Natural killer cell (primary cell): ENCODE measurements around the gene DHRS4L2. TPM values are rescaled to one million over a fixed set of nuclear protein-coding genes. Genes with fewer than 3 reads are reported as not detected.
"Not testable (repeated sequence)": the region's sequence is repeated elsewhere in the genome, so short reads cannot be mapped to it uniquely, and the experiment has no call there.

Experiments used
- ATAC-seq, 3 donors: fragments of 150-1000 bp in 2 of 3; fragments of 200-7000 bp in 1 of 3; cut with Tn5 transposase; 1 replicate in 1 of 3; 2 replicates in 2 of 3; pipeline ENCODE4 v1.10.0; 2021; ENCODE audit warnings: mild to moderate bottlenecking in 2 of 3, moderate library complexity in 2 of 3
- DNase-seq, 2 donors: peaks; one replicate each; pipeline versions ENCODE4 v3.0.0 to v3.0.0-alpha.2; 2013 to 2021; ENCODE audit warnings: mixed read lengths in 1 of 2
- H3K27ac ChIP-seq: one replicate; pipeline ENCODE4 v1.5.1; 2013; ENCODE audit warnings: mild to moderate bottlenecking, low read length
- H3K27me3 ChIP-seq: one replicate; pipeline ENCODE4 v1.6.1; 2013; ENCODE audit warnings: low read length; ENCODE audit not compliant: control insufficient read depth, insufficient read depth
- H3K36me3 ChIP-seq: one replicate; pipeline ENCODE4 v1.6.1; 2013; ENCODE audit warnings: low read length; ENCODE audit not compliant: control insufficient read depth, insufficient read depth
- H3K4me1 ChIP-seq: one replicate; pipeline ENCODE4 v1.6.1; 2013; ENCODE audit warnings: low read length; ENCODE audit not compliant: control insufficient read depth, insufficient read depth
- H3K4me3 ChIP-seq: one replicate; pipeline ENCODE4 v1.5.1; 2013; ENCODE audit warnings: low read length
- H3K9me3 ChIP-seq: one replicate; pipeline ENCODE4 v1.6.1; 2013; ENCODE audit warnings: low read length; ENCODE audit not compliant: control insufficient read depth, insufficient read depth
- H3K27ac Mint-ChIP-seq, 2 donors: one replicate each; pipeline ENCODE4 v1.8.0; 2022; ENCODE audit warnings: mild to moderate bottlenecking in 2 of 2, mixed read lengths in 2 of 2, moderate library complexity in 1 of 2
- H3K27me3 Mint-ChIP-seq, 2 donors: one replicate each; pipeline ENCODE4 v1.8.0; 2022; ENCODE audit warnings: low read depth in 2 of 2, mixed read lengths in 2 of 2
- H3K36me3 Mint-ChIP-seq: one replicate; pipeline ENCODE4 v1.8.0; 2022; ENCODE audit warnings: mixed read lengths
- H3K4me1 Mint-ChIP-seq, 2 donors: one replicate each; pipeline ENCODE4 v1.8.0; 2022; ENCODE audit warnings: mixed read lengths in 2 of 2
- H3K4me3 Mint-ChIP-seq: one replicate; pipeline ENCODE4 v1.8.0; 2022; ENCODE audit warnings: mild to moderate bottlenecking, moderate library complexity, mixed read lengths
- H3K9me3 Mint-ChIP-seq, 2 donors: one replicate each; pipeline ENCODE4 v1.8.0; 2022; ENCODE audit warnings: mixed read lengths in 2 of 2
- CTCF ChIP-seq: fragments of 200-600 bp; IDR thresholded peaks from one replicate; pipeline ENCODE4 v1.8.0; 2022; ENCODE audit warnings: antibody characterized with exemption
- WGBS: methylation state at CpG from one replicate; pipeline ENCODE4 v1.1.7; 2013; ENCODE audit warnings: missing lambda C conversion rate; ENCODE audit not compliant: insufficient coverage; 5-methylcytosine and 5-hydroxymethylcytosine counted together
- intact Hi-C: fragments of 100-400 bp; cut with micrococcal nuclease; formaldehyde crosslinking; loops from one replicate; pipeline ENCODE4 v1.14.2; 2022
- total RNA-seq, 4 donors: library from RNA; stranded (reverse); fragments of 120-200 nt in 1 of 4; gene quantifications; one replicate each; pipeline versions ENCODE4 v1.2.3 to v1.2.4, GENCODE V29; 2013 to 2022

Gene DHRS4L2
- 10 to 100 TPM in 1 of 3 donors, 1 to 10 TPM in 2; 8.6 to 12.4 (median 9.7) TPM for total RNA-seq
- total RNA-seq (2013), result 17.6 TPM

- H3K27ac Mint-ChIP-seq, result peak within 1 kb of the TSS; percentile 80 to 86
- H3K27ac ChIP-seq, result peak within 1 kb of the TSS; percentile 37
Observed at GRCh38 chr14:23988607-23989363, at the start of gene DHRS4L2. DHRS4L2 (plus strand) TSS chr14:23988929; CDS start chr14:23988948, 19 bp downstream.

GRCh38 chr14:23939607-23940326, 49.0 kb upstream of the DHRS4L2 start:
- Mint-ChIP-seq H3K36me3 (no peaks in the 10 kb centered on the region), H3K4me1 (peaks cover 8 to 12% of the 10 kb centered on the region in 2 donors), H3K9me3 (no peaks in the 10 kb centered on the region), H3K27me3 (no peaks in the 10 kb centered on the region), H3K27ac (no peak overlapping the region), H3K4me3 (no peak overlapping the region)
- peaks cover 7% of the 10 kb centered on the region for H3K36me3 ChIP-seq
- H3K4me3 ChIP-seq, result no peak overlapping the region
- TF ChIP-seq CTCF, result no peak
- DNase-seq (no peak), ATAC-seq (no peak)
- 69% methylated on average over 2 of the region's 3 CpGs for WGBS
- H3K9me3 ChIP-seq, result no peaks in the 10 kb centered on the region
- no peaks in the 10 kb centered on the region for H3K27me3 ChIP-seq
- no peak overlapping the region for H3K27ac ChIP-seq
- H3K4me1 ChIP-seq, result no peaks in the 10 kb centered on the region
- intact Hi-C loops, result no loop called here

More at GRCh38 chr14:23988607-23989363, at the start of gene DHRS4L2:
- H3K27me3 ChIP-seq, H3K9me3 ChIP-seq, H3K9me3 Mint-ChIP-seq, H3K36me3 ChIP-seq, H3K27me3 Mint-ChIP-seq, H3K36me3 Mint-ChIP-seq, intact Hi-C loops: not testable (repeated sequence)
- H3K4me3 Mint-ChIP-seq, result peak within 1 kb of the TSS; percentile 88
- Histone ChIP-seq H3K4me3 (peak within 1 kb of the TSS; percentile 47), H3K4me1 (peaks cover 21% of the 10 kb centered on the region)
- peaks cover 15 to 19% of the 10 kb centered on the region in 2 donors for H3K4me1 Mint-ChIP-seq
- DNase-seq (peak; percentile 60 to 78), ATAC-seq (peak; percentile 90 to 96 (median 94))
- 5% methylated on average over 40 of the region's 40 CpGs for WGBS

- no peak overlapping the region for H3K27ac ChIP-seq
- H3K27me3 Mint-ChIP-seq, result no peaks in the 10 kb centered on the region
- no peak overlapping the region for H3K4me3 ChIP-seq
- no peak overlapping the region for H3K27ac Mint-ChIP-seq
- no peak for TF ChIP-seq CTCF
- no peaks in the 10 kb centered on the region for H3K9me3 ChIP-seq
- no peak for DNase-seq
- H3K4me1 Mint-ChIP-seq, result peaks cover 9 to 17% of the 10 kb centered on the region in 2 donors
- H3K4me1 ChIP-seq, result no peaks in the 10 kb centered on the region
- H3K9me3 Mint-ChIP-seq, result no peaks in the 10 kb centered on the region
- intact Hi-C loops, result no loop called here
- 64% methylated on average over 3 of the region's 3 CpGs for WGBS
- H3K36me3 Mint-ChIP-seq, result no peaks in the 10 kb centered on the region
- H3K27me3 ChIP-seq, result no peaks in the 10 kb centered on the region
- no peak for ATAC-seq
- no peak overlapping the region for H3K4me3 Mint-ChIP-seq
- H3K36me3 ChIP-seq, result peaks cover 7% of the 10 kb centered on the region
Observed at GRCh38 chr14:23941230-23941629, 47.5 kb upstream of the DHRS4L2 start.

- no peak for DNase-seq
- H3K9me3 ChIP-seq, result no peaks in the 10 kb centered on the region
- Mint-ChIP-seq H3K27ac (no peak overlapping the region), H3K9me3 (no peaks in the 10 kb centered on the region), H3K36me3 (no peaks in the 10 kb centered on the region), H3K27me3 (no peaks in the 10 kb centered on the region), H3K4me3 (no peak overlapping the region), H3K4me1 (peaks cover 14 to 22% of the 10 kb centered on the region in 2 donors)
- intact Hi-C loops, result no loop called here
- peaks cover 7% of the 10 kb centered on the region for H3K36me3 ChIP-seq
- no peak overlapping the region for H3K27ac ChIP-seq
- no peak for ATAC-seq
- H3K27me3 ChIP-seq, result no peaks in the 10 kb centered on the region
- no peak for TF ChIP-seq CTCF
- H3K4me3 ChIP-seq, result no peak overlapping the region
- H3K4me1 ChIP-seq, result no peaks in the 10 kb centered on the region
Observed at GRCh38 chr14:23941669-23942068, 47.1 kb upstream of the DHRS4L2 start.
